HG03097 (cell line): ENCODE data around the gene OMG.
"Not testable (repeated sequence)": the region's sequence is repeated elsewhere in the genome, so short reads cannot be mapped to it uniquely, and the experiment has no call there.

Source experiments
- ATAC-seq: cut with Tn5 transposase; IDR thresholded peaks from one replicate; pipeline ENCODE4 v1.9.1; 2021; ENCODE audit not compliant: unreplicated experiment, low FRiP score

OMG gene

DNA sequence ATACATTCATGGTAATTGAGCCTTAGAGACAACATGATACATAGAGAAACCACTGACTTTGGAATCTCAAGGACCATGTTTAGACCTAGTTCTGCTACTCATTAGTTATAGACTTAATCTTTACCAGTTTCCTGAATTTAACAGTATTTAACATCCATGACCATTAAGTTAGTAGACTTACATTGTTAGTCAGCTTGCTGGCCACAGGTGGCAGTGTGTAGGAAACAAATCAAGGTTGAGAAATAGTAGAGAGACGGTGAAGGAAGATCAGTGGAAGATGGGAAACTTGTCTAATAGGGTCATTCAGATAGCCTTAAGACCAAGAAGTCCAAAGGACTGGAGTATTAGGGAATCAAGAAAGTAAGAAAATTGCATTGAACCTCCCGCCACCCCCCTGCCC lies 31.0 kb downstream of the OMG start:
- ATAC-seq, result no peak

DNA sequence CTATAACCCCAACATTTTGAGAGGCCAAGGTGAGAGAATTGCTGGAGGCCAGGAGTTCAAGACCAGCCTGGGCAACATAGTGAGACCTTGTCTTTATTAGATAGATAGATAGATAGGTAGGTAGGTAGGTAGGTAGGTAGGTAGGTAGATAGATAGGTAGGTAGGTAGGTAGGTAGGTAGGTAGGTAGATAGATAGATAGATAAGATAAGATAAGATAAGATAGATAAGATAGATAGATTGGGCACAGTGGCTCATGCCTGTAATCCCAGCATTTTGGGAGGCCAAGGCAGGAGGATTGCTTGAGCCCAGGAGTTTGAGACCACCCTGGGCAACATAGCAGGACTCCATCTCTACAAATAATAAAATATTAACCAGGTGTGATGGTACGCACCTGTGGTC lies 34.1 kb downstream of the OMG start:
- not testable (repeated sequence) for ATAC-seq

DNA sequence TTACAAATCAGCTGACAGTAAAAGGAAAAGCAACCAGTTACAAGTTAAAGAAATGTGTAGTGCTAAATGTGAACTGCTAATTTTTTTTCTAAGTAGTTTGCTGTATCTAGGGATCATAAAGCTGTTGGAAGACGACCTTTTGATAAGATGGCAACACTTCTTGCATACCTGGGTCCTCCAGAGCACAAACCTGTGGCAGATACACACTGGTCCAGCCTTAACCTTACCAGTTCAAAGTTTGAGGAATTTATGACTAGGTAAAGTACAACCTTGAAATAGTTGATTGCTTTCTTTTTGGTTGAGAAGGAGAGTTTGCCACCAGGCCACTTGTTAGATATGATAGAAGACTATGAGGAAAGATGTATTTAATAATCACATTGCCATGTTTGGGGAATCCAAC lies 35.4 kb downstream of the OMG start:
- ATAC-seq, result no peak

DNA sequence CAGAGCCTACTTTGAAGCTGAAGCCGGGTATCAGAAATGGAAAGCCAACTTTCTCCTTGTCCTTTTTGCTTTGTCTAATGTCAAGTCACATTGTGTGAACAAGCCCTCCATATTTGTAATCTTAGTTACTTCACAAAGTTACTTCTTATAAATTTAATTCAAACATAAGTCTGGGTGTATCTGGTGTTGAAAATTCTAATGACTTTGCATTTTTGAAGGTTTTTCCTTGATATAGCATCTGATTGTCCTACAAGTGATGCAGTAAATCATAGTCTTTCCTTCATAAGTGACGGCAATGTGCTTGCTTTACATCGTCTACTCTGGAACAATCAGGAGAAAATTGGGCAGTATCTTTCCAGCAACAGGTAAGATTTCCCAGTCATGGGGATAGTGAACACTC lies 36.9 kb downstream of the OMG start:
- no peak for ATAC-seq

DNA sequence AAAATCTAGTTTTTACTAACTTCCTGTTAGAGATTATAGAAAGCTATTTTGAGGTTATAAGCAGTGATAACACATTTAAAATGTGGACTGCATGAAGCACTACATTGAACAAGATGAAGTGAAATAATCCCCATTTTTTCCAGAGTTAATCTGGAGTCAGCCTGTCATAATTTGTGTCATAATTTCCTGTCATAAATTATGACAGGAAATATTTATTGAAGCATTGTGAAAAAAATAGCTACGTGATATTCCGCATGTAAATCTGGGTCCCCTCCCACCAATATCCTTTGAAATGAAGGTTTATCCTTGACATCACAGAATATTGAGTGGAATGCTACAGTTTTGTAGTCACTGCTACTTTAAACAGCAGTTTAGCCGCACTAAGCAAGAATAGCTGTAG lies 40.1 kb downstream of the OMG start:
- no peak for ATAC-seq

DNA sequence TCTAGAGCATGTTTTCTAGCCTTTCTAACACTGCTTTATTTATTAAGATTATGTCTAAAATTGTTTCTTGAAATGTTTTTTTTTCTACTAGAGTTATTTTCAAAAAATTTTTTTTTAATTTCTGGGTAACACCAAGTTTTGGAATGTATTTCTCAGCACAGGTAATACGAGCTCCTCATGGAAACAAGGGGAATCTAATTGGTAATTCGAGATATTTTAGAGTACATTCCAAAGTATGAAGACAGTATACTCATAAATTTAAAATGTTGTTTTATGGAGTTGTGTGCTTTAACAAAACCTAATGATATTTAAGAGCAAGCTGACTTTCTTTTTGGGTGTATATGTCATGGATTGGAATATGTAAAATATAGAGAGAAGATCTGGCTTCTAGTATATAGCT lies 42.4 kb downstream of the OMG start:
- ATAC-seq, result no peak

DNA sequence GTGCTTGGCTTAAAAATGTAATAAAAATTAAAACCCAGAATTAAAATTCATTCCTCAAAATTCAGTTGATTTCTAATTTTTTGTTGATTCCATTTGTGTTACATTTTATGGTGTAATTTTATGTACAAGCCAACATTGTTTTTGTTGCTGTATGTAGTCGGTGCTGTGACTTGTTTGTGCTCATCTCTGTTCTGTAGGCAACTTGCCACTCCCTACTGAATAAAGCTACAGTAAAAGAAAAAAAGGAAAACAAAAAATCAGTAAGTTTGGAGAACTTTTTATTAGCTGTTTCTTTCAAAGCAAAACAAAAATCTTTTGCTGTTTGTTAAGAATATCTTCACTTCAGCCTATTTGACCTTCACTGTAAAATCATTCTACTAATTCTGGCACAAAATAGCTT lies 44.3 kb downstream of the OMG start:
- no peak for ATAC-seq

DNA sequence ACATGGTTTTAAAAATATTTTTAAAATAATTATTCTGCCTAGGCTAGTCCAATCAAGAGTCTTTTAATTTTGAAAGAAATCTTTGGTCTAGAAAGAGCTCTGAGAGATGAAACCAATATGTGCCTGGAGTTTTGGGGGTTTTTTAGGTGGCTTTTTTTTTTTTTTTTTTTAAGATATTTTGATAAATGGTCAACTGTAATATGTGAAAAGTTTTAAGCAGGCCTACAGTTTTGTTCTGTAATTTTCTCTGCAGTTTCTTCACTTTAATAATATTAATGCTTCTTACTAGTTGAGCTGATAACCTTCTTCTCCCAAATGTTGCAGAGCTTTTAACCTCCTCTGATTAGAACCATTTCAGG lies 45.1 kb downstream of the OMG start:
- no peak for ATAC-seq

DNA sequence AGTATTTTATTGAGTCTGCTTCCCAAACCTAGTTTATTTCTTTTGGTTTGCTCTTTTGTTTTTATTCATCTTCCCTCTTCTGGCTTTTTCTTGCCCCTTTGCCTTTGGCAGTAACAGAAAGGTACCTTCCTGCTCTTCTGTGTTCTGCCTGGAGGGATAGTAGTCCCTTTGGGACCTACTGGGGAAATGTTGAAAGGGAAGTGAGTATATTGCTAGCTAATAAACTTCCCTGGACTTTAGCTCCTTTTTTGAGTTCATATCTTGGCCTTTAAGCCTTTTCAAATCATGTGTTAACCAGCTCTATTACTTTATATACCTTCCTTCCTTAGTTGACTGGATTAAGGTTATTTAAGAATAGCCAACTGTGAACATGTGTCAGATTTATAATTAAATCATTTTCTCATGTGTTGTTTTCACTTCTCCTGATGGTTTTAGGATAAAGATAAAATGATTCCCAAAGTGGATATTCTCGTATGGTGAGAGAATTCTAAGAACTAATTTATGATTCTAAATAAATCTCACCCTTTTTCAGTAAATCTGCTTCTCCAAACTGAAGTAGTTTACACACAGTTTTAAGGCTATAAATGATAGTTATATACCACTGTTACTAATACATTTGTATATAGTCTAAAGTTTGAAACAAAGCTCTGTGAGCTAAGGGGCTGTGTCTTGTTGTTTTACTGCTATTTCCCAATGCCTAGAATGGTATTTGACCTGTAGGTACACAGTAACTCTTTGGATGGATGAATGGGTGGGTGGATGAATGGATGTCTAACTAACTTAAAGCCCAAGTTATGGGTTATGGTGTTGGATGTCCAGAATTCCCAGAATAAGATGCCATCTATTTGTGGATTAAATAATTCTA lies 45.7 kb downstream of the OMG start:
- ATAC-seq, result no peak

DNA sequence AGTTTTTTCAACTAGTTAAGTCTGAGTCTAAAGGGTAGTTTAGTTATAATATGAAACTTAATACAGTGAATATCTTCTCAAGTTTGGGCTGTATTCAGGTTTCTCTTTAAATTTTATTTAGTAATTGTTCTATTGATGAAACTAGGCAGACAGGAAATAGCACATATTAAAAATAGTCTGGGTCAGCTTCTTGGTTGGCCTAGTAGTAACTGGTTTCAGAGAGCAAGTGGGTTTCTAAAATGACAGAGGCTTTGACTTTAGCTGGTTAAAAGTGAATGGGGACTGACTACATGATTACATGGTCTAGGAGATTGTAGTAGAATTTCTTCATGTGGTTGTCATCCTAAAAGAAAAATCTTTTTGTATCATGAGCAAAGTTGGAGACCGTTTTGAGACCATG lies 46.8 kb downstream of the OMG start:
- no peak for ATAC-seq

DNA sequence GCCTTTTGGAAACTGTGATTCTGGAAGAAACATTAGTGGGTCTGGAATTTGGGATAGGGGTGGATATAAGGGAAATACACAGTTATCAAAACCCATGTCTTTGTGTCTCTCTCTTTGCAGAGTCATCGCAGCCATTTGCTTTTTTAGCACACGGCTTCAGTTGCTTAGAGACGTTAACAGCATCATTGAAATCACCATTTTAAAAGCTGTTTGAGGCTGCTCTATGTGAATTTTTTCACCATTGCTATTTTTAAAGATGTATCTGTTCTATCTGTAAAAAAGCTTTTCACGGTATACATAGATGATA lies 47.3 kb downstream of the OMG start:
- ATAC-seq, result no peak

DNA sequence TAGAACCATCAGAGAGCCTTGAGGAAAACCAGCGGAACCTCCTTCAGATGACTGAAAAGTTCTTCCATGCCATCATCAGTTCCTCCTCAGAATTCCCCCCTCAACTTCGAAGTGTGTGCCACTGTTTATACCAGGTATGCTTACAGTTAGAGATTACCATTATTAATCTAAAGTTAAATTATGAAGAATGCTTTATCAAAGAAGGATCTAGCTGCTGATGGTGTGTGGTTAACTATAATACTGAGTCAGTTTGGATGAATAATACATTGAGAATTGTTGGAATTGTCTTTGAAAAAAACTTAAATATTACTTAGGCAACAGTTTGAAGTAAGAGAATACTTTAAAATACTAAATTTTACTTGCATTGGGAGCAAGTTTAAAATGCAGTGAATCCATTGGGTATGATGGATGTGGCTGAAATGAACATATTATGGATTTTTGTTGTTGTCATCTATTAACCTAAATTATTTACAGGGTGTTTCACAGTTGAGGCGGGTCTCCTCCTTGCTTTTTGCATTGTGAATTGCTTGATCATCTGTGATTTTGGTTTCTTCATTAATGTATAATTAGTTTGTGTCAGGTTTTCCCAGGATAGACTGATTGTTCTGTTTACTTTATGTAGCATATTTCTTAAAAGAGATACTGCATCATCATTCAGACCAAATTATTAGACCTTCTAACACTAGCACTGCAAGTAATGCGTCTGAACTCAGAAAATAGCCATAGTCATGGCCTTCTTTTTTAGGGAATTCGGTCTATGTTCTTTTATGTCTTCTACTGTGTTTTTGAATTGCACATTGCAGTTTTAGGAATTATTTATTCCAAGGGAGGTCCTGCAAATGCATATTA lies 47.8 kb downstream of the OMG start:
- no peak for ATAC-seq
